ENCODE results near the gene GIT1.

GRCh38 chr17:29597361-29598172, 8.1 kb upstream of the GIT1 start:
- TF ChIP-seq CTCF (IDR thresholded peaks at IDR 0.05) (no peak), ZFX (IDR thresholded peaks at IDR 0.05; ENCODE audit: borderline replicate concordance) (no peak)

Measured in 22Rv1 (cell line).